Upper lobe of right lung (tissue), 1 donor: ENCODE results near the gene TMEM17. TPM values are rescaled to one million over a fixed set of nuclear protein-coding genes. Genes with fewer than 3 reads are reported as not detected.
"Not testable (repeated sequence)": the region's sequence is repeated elsewhere in the genome, so short reads cannot be mapped to it uniquely, and the experiment has no call there.

Experiments
- ATAC-seq: fragments of 200-7000 bp; cut with Tn5 transposase; one replicate; pipeline ENCODE4 v1.9.1; 2020; ENCODE audit warnings: mild to moderate bottlenecking, moderate library complexity
- DNase-seq: peaks from one replicate; pipeline ENCODE4 v3.0.0-alpha.2; 2020
- H3K27ac ChIP-seq: fragments of 200-600 bp; one replicate; pipeline ENCODE4 v1.8.0; 2022
- H3K27me3 ChIP-seq: fragments of 200-600 bp; one replicate; pipeline ENCODE4 v1.8.0; 2022; ENCODE audit warnings: mild to moderate bottlenecking
- H3K36me3 ChIP-seq: fragments of 200-600 bp; one replicate; pipeline ENCODE4 v1.8.0; 2022
- H3K4me1 ChIP-seq: fragments of 200-600 bp; one replicate; pipeline ENCODE4 v1.8.0; 2022
- H3K4me3 ChIP-seq: fragments of 200-600 bp; one replicate; pipeline ENCODE4 v1.8.0; 2022; ENCODE audit warnings: mild to moderate bottlenecking
- H3K9me3 ChIP-seq: fragments of 200-600 bp; one replicate; pipeline ENCODE4 v1.8.0; 2022
- intact Hi-C: fragments of 100-400 bp; cut with DNase I; formaldehyde crosslinking; loops from one replicate; pipeline ENCODE4 v1.11.0; 2022
- total RNA-seq: library from RNA; stranded (reverse); fragmentation: NEBNext Ultra II Directional; extraction: Animal tissue kit (Norgen Biotek cat#: 25700); gene quantifications from one replicate; pipeline ENCODE4 v1.2.1, GENCODE V29; 2021
- TF ChIP-seq, protein P1 (sequence below): fragments of 200-600 bp; IDR thresholded peaks from one replicate; pipeline ENCODE4 v1.8.0; 2022; ENCODE audit warnings: antibody characterized with exemption
- donor health status: DM: no; HTN: yes; CAD: no; lungs with severe emphysema.

The TMEM17 gene
- total RNA-seq, 1 donor from 2014 or later: 2.0 TPM

DNA sequence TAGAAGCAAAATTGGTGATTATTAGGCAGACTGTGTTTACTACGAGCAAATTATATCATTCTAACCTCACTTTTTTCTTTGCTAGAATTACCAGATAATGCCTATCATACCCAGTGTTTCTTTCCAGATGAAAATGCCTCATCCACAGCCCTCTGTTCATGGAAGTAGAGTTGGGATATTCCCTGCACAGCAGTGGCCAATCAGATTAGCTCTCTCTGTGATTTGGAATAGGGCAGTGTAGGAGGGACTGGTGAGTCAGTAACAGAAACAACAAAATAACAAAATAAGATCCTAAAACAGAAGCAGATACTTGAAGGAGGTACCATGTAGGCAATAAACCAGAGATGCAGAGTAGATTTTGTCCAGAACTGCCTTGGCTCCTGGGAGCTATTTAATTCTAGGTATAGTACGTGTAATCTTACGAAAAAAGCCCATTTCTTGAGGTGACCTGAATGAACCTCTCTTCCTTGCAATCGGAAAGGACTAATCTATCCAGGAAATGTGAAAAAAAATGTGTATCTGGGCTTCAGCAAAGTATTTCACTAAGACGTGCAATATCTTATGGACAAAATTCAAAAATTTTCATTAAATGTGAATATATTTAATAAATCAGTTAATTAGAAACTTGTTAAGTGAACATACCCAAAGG, 18.4 kb upstream of the TMEM17 start:
- TF ChIP-seq, protein P1, sequence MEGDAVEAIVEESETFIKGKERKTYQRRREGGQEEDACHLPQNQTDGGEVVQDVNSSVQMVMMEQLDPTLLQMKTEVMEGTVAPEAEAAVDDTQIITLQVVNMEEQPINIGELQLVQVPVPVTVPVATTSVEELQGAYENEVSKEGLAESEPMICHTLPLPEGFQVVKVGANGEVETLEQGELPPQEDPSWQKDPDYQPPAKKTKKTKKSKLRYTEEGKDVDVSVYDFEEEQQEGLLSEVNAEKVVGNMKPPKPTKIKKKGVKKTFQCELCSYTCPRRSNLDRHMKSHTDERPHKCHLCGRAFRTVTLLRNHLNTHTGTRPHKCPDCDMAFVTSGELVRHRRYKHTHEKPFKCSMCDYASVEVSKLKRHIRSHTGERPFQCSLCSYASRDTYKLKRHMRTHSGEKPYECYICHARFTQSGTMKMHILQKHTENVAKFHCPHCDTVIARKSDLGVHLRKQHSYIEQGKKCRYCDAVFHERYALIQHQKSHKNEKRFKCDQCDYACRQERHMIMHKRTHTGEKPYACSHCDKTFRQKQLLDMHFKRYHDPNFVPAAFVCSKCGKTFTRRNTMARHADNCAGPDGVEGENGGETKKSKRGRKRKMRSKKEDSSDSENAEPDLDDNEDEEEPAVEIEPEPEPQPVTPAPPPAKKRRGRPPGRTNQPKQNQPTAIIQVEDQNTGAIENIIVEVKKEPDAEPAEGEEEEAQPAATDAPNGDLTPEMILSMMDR: no peak
- intact Hi-C loops: no loop called here
- Histone ChIP-seq H3K27ac (no peak overlapping the region), H3K36me3 (no peaks in the 10 kb centered on the region), H3K9me3 (no peaks in the 10 kb centered on the region), H3K27me3 (no peaks in the 10 kb centered on the region), H3K4me3 (no peak overlapping the region), H3K4me1 (no peaks in the 10 kb centered on the region)
- DNase-seq: no peak
- no peak for ATAC-seq

DNA sequence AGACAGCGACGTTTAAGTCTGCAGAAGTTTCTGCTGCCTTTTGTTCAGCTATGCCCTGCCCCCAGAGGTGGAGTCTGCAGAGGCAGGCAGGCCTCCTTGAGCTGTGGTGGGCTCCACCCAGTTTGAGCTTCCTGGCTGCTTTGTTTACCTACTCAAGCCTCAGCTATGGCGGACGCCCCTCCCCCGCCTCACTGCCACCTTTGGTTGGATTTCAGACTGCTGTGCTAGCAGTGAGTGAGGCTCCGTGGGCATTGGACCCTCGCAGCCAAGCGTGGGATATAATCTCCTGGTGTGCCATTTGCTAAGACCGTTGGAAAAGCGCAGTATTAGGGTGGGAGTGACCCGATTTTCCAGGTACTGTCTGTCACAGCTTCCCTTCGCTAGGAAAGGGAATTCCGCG, 15.1 kb upstream of the TMEM17 start:
- H3K4me1 ChIP-seq, intact Hi-C loops, DNase-seq, H3K4me3 ChIP-seq, H3K9me3 ChIP-seq, H3K36me3 ChIP-seq, H3K27ac ChIP-seq, H3K27me3 ChIP-seq, ATAC-seq: not testable (repeated sequence)

DNA sequence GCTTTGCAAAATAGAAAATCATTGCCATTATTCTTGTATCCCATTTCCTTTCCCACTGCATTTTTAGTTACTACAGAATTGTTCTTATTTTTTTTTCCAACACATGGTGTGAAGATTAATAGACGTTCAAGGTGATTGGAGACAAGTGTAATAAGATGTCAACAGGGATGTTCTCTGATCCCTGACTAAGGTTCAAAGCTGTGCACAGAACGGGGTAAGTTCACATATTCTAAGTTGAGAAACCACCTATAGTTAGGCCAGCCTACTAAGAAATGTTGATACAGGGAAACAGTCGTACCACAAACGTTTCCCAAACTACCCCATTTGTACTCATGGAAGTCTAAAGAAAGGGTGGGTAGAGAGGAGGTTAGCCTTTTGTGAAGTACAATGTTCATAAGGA, 6.4 kb upstream of the TMEM17 start:
- intact Hi-C loops: no loop called here
- Histone ChIP-seq H3K27me3 (no peaks in the 10 kb centered on the region), H3K4me1 (no peaks in the 10 kb centered on the region), H3K36me3 (no peaks in the 10 kb centered on the region), H3K27ac (no peak overlapping the region), H3K4me3 (no peak overlapping the region), H3K9me3 (no peaks in the 10 kb centered on the region)
- TF ChIP-seq, protein P1: no peak
- ATAC-seq (no peak), DNase-seq (no peak)

DNA sequence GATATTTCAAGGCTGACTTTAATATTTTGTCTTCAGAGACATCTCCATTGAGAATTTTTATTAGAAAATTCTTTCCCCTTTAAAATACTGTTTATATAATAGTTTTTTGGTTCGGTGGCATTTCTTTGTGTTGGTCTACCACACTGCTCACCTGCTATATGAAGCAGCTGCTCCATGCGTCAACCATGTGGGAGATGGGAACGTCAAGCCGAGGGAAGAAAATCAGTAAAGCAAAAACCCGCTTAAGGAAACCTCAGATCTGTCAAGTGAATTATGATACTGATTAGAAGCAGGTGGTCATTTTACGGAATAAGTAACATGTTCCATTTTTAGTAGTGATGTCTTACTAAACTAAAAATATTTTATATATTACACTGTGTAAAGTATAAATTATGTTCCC, 5.6 kb upstream of the TMEM17 start:
- ATAC-seq: no peak
- Histone ChIP-seq H3K36me3 (no peaks in the 10 kb centered on the region), H3K9me3 (no peaks in the 10 kb centered on the region), H3K27ac (no peak overlapping the region), H3K4me1 (peaks cover 3% of the 10 kb centered on the region), H3K27me3 (no peaks in the 10 kb centered on the region), H3K4me3 (no peak overlapping the region)
- no peak for DNase-seq
- TF ChIP-seq, protein P1: no peak
- intact Hi-C loops: no loop called here

DNA sequence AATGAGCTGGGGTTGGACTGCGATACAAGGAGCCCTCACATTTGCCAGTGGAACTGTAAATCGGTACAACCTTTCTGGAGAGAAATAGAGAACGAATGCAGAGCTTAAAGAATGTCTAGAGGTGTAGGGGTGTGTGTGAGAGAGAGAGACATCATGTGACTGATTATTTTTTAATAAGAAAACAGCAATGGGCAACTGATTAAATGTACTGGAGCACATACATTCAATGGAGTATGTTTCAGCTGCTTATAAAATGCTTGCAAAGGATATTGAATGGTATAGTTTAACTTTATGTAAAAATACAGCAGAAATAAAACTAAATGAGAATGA, 391 bp upstream of the TMEM17 start:
- peak overlapping the region; percentile 94 for H3K27ac ChIP-seq
- no peaks in the 10 kb centered on the region for H3K36me3 ChIP-seq
- H3K4me3 ChIP-seq: peak overlapping the region; percentile 69
- no peaks in the 10 kb centered on the region for H3K27me3 ChIP-seq
- peaks cover 11% of the 10 kb centered on the region for H3K4me1 ChIP-seq
- no peak for DNase-seq
- peak; percentile 27 for ATAC-seq
- no peaks in the 10 kb centered on the region for H3K9me3 ChIP-seq
- TF ChIP-seq, protein P1: no peak
- intact Hi-C loops: no loop called here

DNA sequence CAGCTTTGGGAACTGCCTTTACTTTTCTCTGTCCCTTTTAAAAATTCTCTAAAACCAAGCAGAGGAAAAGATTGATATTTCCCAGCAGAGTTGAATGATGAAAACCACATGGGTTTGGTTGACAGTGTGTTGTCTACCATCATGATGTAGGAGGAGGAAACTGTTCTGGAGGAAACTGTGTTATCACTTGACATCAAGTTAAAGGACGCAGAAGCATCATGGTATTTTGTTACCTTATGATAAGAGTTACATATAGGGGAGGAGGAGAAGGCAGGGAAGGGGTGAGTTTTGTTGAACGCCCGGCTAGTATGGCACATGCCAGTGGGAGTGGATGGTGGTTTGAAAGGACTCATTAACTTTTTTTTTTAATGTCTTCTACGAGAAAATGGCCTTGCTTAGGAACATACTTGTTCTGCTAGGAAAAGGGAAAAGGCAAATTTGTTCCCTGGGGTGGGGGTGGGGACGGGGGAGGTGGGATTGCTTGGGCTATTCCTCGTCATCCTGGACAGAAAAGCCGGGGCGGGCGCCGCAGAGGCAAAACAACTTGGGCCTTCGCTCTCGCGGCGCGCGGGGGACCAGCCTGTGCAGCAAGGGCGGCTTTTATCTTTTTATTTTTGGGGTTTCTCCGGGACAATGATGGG, 766 bp downstream of the TMEM17 start:
- ATAC-seq: no peak
- H3K27ac ChIP-seq: peak overlapping the region; percentile 94
- intact Hi-C loops: no loop called here
- peak overlapping the region; percentile 69 for H3K4me3 ChIP-seq
- H3K9me3 ChIP-seq: no peaks in the 10 kb centered on the region
- no peaks in the 10 kb centered on the region for H3K27me3 ChIP-seq
- no peaks in the 10 kb centered on the region for H3K36me3 ChIP-seq
- DNase-seq: no peak
- TF ChIP-seq, protein P1: no peak
- H3K4me1 ChIP-seq: peaks cover 11% of the 10 kb centered on the region
